Smooth muscle cell (in vitro differentiated cells): ENCODE results near the gene CNPY4. TPM values are rescaled to one million over a fixed set of nuclear protein-coding genes. Genes with fewer than 3 reads are reported as not detected.

Source experiments
- DNase-seq: peaks from one replicate; lab custom pipeline; 2025; ENCODE audit not compliant: unreplicated experiment; lab: John Stamatoyannopoulos, UW
- H2AFZ ChIP-seq: fragments of 200-600 bp; sonication (generic); 2 replicates; pipeline ENCODE4 v1.6.0; 2016; ENCODE audit warnings: antibody characterized with exemption, low read depth, mild to moderate bottlenecking
- H3F3A ChIP-seq: fragments of 200-600 bp; sonication (generic); 2 replicates; pipeline ENCODE4 v1.6.0; 2017; ENCODE audit warnings: antibody characterized with exemption, low read depth
- H3K27ac ChIP-seq: fragments of 200-600 bp; sonication (generic); 2 replicates; pipeline ENCODE4 v1.5.1; 2016; ENCODE audit warnings: low read depth, mild to moderate bottlenecking
- H3K27me3 ChIP-seq: fragments of 200-600 bp; sonication (generic); 2 replicates; pipeline ENCODE4 v1.6.1; 2016; ENCODE audit warnings: low read depth, mild to moderate bottlenecking
- H3K36me3 ChIP-seq: fragments of 200-600 bp; sonication (generic); 2 replicates; pipeline ENCODE4 v1.5.1; 2016; ENCODE audit warnings: low read depth
- H3K4me1 ChIP-seq: fragments of 200-600 bp; sonication (generic); 2 replicates; pipeline ENCODE4 v1.5.1; 2016; ENCODE audit warnings: low read depth
- H3K4me2 ChIP-seq: fragments of 200-600 bp; sonication (generic); 2 replicates; pipeline ENCODE4 v1.6.0; 2016; ENCODE audit warnings: mild to moderate bottlenecking
- H3K4me3 ChIP-seq: fragments of 200-600 bp; sonication (generic); 2 replicates; pipeline ENCODE4 v1.5.1; 2016; ENCODE audit warnings: mild to moderate bottlenecking
- H3K79me2 ChIP-seq: fragments of 200-600 bp; sonication (generic); 2 replicates; pipeline ENCODE4 v1.6.0; 2016; ENCODE audit warnings: low read depth, mild to moderate bottlenecking
- H3K9ac ChIP-seq: fragments of 200-600 bp; sonication (generic); 2 replicates; pipeline ENCODE4 v1.6.0; 2016; ENCODE audit warnings: low read depth
- H3K9me3 ChIP-seq: fragments of 200-600 bp; sonication (generic); replicated peaks from 2 replicates; pipeline ENCODE4 v1.5.1; 2016; ENCODE audit warnings: low read depth
- H4K20me1 ChIP-seq: fragments of 200-600 bp; sonication (generic); 2 replicates; pipeline ENCODE4 v1.6.0; 2016; ENCODE audit warnings: low read depth
- CTCF ChIP-seq: fragments of 200-600 bp; sonication (generic); IDR thresholded peaks from 2 replicates; pipeline ENCODE4 v1.5.1; 2017; ENCODE audit warnings: borderline replicate concordance, mild to moderate bottlenecking, antibody characterized with exemption; ENCODE audit not compliant: insufficient read depth, poor library complexity, severe bottlenecking
- WGBS: methylation state at CpG from one replicate; pipeline ENCODE4 v1.1.7; 2016; ENCODE audit warnings: low lambda C conversion rate; 5-methylcytosine and 5-hydroxymethylcytosine counted together
- polyA plus RNA-seq: library from polyadenylated mRNA; unstranded; fragments of >200 nt; fragmentation: Nextera tagmentation; extraction: Ambion mirVana; gene quantifications from 2 replicates; pipeline ENCODE4 v1.2.1, GENCODE V29; 2016
- total RNA-seq: library from RNA; depleted of rRNA; stranded (reverse); fragments of >200 nt; gene quantifications from 2 replicates; pipeline ENCODE4 v1.2.3, GENCODE V29; 2014

The CNPY4 gene
- total and polyA plus RNA-seq, 2 experiments from 2014 or later = 22.6 to 39.5 TPM

- Histone ChIP-seq H3K27ac (no peak overlapping the region), H3F3A (peaks cover 26% of the 10 kb centered on the region), H2AFZ (no peak overlapping the region), H3K4me2 (no peak overlapping the region), H3K9ac (no peak overlapping the region), H4K20me1 (peaks cover 9% of the 10 kb centered on the region), H3K4me3 (no peak overlapping the region), H3K79me2 (peaks cover 25% of the 10 kb centered on the region), H3K27me3 (no peaks in the 10 kb centered on the region), H3K9me3 (no peaks in the 10 kb centered on the region), H3K36me3 (peaks cover 19% of the 10 kb centered on the region), H3K4me1 (peaks cover 15% of the 10 kb centered on the region)
- DNase-seq = no peak
- TF ChIP-seq CTCF = no peak
- WGBS = 95% methylated on average over 13 of the region's 17 CpGs
Measured at GRCh38 chr7:100095704-100096103, 23.7 kb upstream of the CNPY4 start.

GRCh38 chr7:100098913-100099312, 20.5 kb upstream of the CNPY4 start:
- H3K79me2 ChIP-seq = peaks cover 25% of the 10 kb centered on the region
- H3K9me3 ChIP-seq = no peaks in the 10 kb centered on the region
- H3K27ac ChIP-seq = peak overlapping the region; percentile 11
- TF ChIP-seq CTCF = no peak
- H3K27me3 ChIP-seq = no peaks in the 10 kb centered on the region
- no peak overlapping the region for H3K4me2 ChIP-seq
- H3K36me3 ChIP-seq = peaks cover 19% of the 10 kb centered on the region
- no peak for DNase-seq
- peaks cover 11% of the 10 kb centered on the region for H3F3A ChIP-seq
- H4K20me1 ChIP-seq = peaks cover 14% of the 10 kb centered on the region
- no peak overlapping the region for H3K9ac ChIP-seq
- H3K4me1 ChIP-seq = peaks cover 15% of the 10 kb centered on the region
- H3K4me3 ChIP-seq = no peak overlapping the region
- H2AFZ ChIP-seq = no peak overlapping the region
- 94% methylated on average over 10 of the region's 10 CpGs for WGBS

GRCh38 chr7:100099452-100099851, 20.0 kb upstream of the CNPY4 start:
- no peak for TF ChIP-seq CTCF
- H4K20me1 ChIP-seq = peaks cover 14% of the 10 kb centered on the region
- peaks cover 25% of the 10 kb centered on the region for H3K79me2 ChIP-seq
- peak overlapping the region; percentile 97 for H3K9ac ChIP-seq
- no peaks in the 10 kb centered on the region for H3K27me3 ChIP-seq
- H3K27ac ChIP-seq = no peak overlapping the region
- no peaks in the 10 kb centered on the region for H3K9me3 ChIP-seq
- peak overlapping the region; percentile 93 for H3K4me3 ChIP-seq
- H2AFZ ChIP-seq = no peak overlapping the region
- H3K4me1 ChIP-seq = peaks cover 15% of the 10 kb centered on the region
- peak overlapping the region; percentile 100 for H3K4me2 ChIP-seq
- DNase-seq = no peak
- H3K36me3 ChIP-seq = peaks cover 19% of the 10 kb centered on the region
- 92% methylated on average over 12 of the region's 12 CpGs for WGBS
- H3F3A ChIP-seq = peaks cover 11% of the 10 kb centered on the region

GRCh38 chr7:100100420-100101015, 18.9 kb upstream of the CNPY4 start:
- H3K79me2 ChIP-seq = peaks cover 25% of the 10 kb centered on the region
- peak overlapping the region; percentile 97 for H3K9ac ChIP-seq
- peaks cover 11% of the 10 kb centered on the region for H3F3A ChIP-seq
- no peaks in the 10 kb centered on the region for H3K9me3 ChIP-seq
- peak overlapping the region; percentile 100 for H3K4me2 ChIP-seq
- peak overlapping the region; percentile 99 for H3K27ac ChIP-seq
- peaks cover 14% of the 10 kb centered on the region for H4K20me1 ChIP-seq
- H3K4me3 ChIP-seq = peak overlapping the region; percentile 93
- peak; percentile 86 for DNase-seq
- H3K36me3 ChIP-seq = peaks cover 19% of the 10 kb centered on the region
- 1% methylated on average over 57 of the region's 61 CpGs for WGBS
- no peaks in the 10 kb centered on the region for H3K27me3 ChIP-seq
- H3K4me1 ChIP-seq = peaks cover 15% of the 10 kb centered on the region
- no peak overlapping the region for H2AFZ ChIP-seq
- no peak for TF ChIP-seq CTCF
